GM18498 (cell line): ENCODE measurements around the gene COL18A1.
"Not testable (repeated sequence)": the region's sequence is repeated elsewhere in the genome, so short reads cannot be mapped to it uniquely, and the experiment has no call there.

Experiments
- ATAC-seq: cut with Tn5 transposase; IDR thresholded peaks from one replicate; pipeline ENCODE4 v1.9.1; 2021; ENCODE audit warnings: mild to moderate bottlenecking, moderate library complexity; ENCODE audit not compliant: unreplicated experiment

The COL18A1 gene

DNA sequence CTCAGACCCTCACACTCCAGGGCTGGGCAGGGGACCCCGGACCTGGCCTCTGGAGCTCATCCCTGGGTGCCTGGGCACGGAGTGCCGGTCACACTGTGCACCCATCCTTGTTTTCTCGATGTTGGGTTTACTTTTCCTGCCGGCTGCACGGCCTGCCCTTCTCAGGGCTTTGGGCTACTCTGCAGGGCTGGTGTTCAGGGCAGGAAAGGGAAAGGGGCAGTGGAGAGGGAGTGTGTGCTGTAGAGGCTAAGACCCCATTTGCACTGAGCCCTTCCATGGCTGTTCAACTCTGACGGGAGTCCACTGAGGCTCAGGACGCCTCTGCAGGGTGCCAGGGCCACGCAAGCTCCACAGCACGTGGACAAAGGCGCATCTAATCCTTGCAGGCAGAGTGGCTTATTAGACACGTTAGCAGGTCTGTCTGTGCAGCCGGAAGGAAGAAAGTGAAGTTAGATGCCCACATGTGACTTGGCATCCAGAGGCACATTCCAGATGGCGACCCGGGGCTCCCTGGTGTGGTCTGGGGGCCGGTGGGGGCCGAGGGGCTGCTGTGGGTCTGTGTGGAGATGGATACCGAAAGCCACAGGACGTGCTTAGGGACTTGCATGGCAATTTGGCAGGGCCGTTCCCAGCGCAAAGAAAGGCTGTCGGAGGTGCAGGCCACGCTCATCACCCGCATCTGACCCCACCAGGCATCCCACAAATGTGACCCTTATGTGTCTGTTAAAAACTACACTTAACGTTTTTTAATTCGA, 33.6 kb downstream of the COL18A1 start:
- no peak for ATAC-seq

DNA sequence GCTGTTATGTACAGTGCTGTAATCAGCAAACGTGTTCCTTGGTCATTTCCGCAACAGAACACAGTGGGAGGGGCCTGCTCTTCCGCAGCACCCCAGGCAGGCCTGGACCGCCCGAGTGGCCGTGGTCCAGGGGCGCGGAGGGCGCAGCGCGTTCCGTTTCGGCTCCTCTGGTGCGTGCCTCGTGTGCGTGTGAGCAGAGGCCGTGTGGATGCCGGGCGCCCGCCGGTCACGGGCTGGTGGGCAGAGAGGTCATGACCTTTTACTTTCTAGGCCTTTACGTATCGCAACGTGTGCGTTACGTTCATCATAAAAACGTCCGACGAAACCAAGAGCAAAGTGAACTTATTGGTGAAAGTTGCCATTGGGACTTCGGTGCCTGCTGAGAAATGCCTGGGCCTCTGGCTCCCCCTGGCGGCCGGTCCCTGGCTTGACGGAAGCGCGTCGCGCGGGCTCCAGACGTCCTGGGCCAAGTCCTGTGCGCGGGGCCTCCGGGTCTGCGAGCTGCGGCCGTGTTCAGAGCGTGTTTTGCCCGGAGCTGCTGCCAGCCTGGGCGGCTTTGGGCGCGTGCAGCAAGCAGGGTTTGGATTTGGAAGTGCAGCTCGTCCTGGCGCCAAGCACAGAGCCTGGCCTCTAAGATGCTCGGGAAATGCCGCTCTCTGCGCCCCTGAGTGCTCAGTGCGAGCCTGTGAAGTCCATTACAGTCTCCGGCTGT, 34.4 kb downstream of the COL18A1 start:
- ATAC-seq, result no peak

DNA sequence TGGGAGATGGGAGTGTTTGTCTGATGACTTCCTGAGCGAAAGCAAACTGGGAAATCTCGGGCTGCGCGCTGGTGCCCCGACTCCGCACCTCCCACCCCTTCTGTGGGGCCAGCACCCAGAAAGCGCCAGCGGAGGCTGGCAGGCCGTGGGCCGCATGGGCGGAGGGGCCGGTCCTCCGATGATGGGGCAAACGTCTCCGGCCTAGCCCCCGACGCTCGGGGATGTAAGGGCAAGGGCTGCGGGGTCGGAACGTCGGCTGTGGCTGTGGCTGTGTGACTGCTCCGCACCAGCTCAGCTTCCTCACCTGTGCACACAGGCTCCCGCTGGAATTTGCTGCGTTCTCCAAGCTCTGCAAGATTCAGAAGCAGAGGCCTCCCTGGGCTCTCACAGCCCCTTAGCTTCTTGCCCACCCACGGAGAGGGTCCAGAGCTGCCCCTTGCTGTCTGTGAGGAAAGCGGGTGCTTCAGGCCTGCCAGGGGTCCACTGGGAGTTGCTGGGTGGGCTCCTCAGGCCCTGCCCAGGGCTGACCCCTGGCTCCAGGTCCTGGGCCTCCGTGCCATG, 35.0 kb downstream of the COL18A1 start:
- no peak for ATAC-seq

- no peak for ATAC-seq
Measured at GRCh38 chr21:45440736-45441350, 35.9 kb downstream of the COL18A1 start.

DNA sequence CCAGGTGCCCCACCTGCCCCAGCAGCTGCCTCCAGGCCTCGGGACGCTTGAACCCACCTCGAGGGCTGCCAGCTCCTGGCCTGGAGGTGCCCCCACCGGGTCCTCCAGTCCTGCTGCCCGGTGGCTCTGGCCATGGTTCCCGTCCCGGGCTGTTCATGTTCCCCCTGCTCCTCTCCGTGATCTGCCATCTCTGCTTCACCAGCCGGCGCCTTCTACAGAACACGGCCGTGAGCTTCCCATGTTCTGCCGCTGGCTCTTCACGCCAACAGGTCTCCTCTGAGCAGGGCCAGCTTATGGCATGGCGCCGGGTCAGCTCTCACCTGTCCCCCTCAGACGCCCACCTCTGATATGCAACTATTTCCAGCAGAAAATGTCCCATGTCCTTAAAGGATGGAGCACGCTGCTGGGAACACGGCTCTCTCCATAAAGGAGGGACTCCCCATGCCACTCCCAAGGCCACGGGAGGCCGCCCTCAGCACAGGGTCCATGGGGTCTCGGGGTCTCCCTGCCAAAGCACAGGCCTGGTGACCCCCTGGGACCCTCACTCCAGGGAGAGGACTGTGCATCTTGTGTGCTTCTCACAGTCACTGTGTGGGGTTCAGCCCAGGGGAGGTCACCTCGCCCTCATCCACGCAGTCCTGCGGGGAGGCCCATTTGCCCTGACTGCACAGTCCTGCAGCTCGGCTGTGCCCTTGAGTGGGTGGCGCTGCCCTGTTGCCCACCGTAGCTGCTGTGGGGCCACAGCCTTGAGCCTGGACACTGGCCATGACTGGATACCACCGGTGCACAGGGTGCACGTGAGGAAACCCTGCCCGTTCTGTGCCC, 36.7 kb downstream of the COL18A1 start:
- no peak for ATAC-seq

DNA sequence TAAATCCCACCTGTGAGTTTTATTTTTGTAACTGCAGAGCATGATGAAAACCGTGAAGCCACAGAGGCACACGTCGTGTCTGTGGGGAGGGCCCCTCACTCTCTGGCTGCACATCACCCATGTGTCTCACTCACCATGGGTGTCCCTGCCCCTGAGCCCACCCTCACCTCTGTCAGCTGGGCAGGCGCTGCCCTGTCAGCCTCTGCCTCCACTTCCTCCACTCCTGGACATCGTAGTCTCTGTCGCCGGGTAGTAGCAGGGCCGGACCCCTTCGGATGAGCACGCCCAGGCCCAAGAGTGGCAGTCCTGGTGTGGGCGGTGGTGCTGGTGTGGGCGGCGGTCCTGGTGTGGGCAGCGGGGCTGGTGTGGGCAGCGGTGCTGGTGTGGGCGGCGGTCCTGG, 37.3 kb downstream of the COL18A1 start:
- ATAC-seq, result no peak

DNA sequence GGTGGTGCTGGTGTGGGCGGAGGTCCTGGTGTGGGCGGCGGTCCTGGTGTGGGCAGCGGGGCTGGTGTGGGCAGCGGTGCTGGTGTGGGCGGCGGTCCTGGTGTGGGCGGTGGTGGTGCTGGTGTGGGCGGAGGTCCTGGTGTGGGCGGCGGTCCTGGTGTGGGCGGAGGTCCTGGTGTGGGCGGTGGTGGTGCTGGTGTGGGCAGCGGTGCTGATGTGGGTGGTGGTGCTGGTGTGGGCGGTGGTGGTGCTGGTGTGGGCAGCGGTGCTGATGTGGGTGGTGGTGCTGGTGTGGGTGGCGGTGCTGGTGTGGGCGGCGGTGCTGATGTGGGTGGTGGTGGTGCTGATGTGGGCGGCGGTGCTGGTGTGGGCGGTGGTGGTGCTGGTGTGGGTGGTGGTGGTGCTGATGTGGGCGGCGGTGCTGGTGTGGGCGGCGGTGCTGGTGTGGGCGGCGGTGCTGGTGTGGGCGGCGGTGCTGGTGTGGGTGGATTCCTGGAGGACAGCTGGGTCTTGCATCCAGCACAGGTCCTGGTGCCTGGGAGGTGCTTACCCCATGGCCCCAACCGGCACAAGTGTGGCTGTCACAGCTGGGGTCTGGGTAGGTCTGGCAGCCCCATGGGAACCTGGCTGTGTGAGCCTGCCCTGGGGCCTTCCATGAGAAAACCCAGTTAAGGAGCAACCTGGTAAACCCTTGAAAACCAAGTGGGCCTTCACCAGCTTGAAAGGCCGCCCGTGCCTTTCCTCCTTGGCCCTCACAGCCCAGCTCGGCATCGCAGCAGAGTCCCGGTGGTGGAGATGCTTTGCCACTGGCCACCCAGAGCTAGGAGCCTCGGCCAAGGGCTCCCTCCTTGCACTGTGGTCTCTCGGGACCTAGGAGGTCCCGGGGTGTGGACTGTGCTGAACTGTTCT, 38.0 kb downstream of the COL18A1 start:
- not testable (repeated sequence) for ATAC-seq

DNA sequence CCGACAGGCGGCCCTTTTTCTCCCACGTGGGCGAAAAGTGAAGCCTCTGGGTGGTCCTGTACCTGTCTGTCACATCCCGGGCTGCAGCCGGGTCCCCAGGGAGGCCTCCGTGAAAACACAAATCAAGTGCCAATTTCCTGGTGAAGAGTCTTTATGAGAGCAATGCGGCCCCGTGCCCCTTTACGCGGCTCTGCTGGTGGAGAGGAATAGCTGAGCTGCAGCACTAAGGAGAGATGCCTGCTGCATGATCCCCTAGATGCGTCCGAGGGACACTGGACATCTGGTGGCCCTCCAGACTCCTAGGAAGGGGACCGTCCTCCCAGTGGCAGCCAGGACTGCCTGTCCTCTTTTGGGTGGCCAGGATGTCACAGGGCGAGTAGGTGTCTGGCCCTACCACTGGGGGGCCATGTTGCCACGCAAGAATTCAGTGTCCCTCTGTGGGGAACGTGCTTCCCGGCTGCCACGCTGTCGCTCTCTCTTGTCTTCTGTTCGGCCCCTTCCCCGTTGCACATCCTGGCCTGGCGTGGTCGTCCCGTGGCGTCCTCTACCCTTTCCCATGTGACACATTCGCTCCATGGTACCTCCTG, 38.7 kb downstream of the COL18A1 start:
- ATAC-seq, result no peak

- ATAC-seq, result no peak
Measured at GRCh38 chr21:45444385-45444784, 39.4 kb downstream of the COL18A1 start.

GRCh38 chr21:45445369-45445768, 40.4 kb downstream of the COL18A1 start:
- no peak for ATAC-seq

- ATAC-seq, result no peak
Measured at GRCh38 chr21:45447821-45448220, 42.9 kb downstream of the COL18A1 start.

- ATAC-seq, result no peak
Measured at GRCh38 chr21:45448283-45448809, 43.4 kb downstream of the COL18A1 start.

- ATAC-seq, result no peak
Measured at GRCh38 chr21:45448810-45449657, 44.1 kb downstream of the COL18A1 start.

DNA sequence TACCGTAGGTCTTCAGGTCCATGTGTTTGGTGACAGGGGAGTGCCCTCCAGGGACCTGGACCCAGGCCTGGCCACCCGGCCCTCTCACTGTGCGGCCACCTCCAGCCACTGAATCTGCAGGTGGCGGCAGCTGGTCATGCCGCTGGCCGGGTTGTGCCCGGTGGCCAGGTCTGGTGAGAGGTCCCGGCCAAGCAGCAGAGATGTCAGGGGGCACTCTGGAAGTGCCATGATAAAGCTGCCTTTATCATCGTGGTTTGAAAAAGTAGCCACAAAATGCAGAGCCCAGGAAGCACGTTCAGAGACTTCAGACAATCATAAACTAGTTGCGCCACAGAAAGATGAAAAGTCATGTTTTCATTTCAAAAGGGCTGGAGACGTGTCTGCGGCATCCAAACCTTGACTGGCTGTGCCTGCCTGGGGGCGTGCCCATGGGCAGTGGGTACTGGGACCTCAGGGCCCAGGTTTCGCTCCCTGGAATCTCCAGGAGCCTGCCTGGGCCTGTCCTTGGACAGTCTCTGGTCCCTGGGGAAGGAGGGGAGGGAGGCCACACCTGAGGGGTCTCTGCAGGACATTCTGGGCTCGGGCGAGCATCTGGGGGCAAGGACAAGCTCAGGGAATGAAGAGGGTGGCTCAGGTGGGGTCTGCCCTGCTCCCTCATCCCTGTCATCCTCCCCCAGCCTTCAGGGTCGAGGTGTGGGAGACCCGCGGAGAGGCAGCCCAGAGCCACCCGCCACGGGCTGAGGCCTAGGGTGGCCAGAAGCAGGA, 44.9 kb downstream of the COL18A1 start:
- no peak for ATAC-seq

- no peak for ATAC-seq
Measured at GRCh38 chr21:45450423-45451090, 45.6 kb downstream of the COL18A1 start.

- ATAC-seq, result no peak
Measured at GRCh38 chr21:45451091-45451740, 46.3 kb downstream of the COL18A1 start.
